NOMO-1 (cell line): ENCODE measurements around the gene TMEM248.
A peak's percentile ranks its signal among the peaks of the same experiment; 100 is the strongest.
"Not testable (repeated sequence)": the region's sequence is repeated elsewhere in the genome, so short reads cannot be mapped to it uniquely, and the experiment has no call there.

Source experiments
- DNase-seq, 2 experiments: peaks; one replicate each; lab custom pipeline; 2025; ENCODE audit not compliant: unreplicated experiment in 2 of 2; lab: John Stamatoyannopoulos, UW

The TMEM248 gene

GRCh38 chr7:66907731-66908130 is 13.3 kb upstream of the TMEM248 start:
- no peak for DNase-seq

- not testable (repeated sequence) for DNase-seq
These were observed 12.4 kb upstream of the TMEM248 start for GRCh38 chr7:66908598-66908997.

GRCh38 chr7:66910789-66911188 is 10.2 kb upstream of the TMEM248 start:
- DNase-seq = no peak

GRCh38 chr7:66911191-66911590 is 9.8 kb upstream of the TMEM248 start:
- DNase-seq = not testable (repeated sequence)

- no peak for DNase-seq
These were observed 8.8 kb upstream of the TMEM248 start for GRCh38 chr7:66912195-66912594.

GRCh38 chr7:66913118-66914037 is 7.6 kb upstream of the TMEM248 start:
- no peak for DNase-seq

- DNase-seq = not testable (repeated sequence)
These were observed 3.1 kb upstream of the TMEM248 start for GRCh38 chr7:66917904-66918303.

- no peak for DNase-seq
These were observed 1.7 kb upstream of the TMEM248 start for GRCh38 chr7:66919304-66919703.

GRCh38 chr7:66919704-66920103 is 1.3 kb upstream of the TMEM248 start:
- DNase-seq = no peak

- peak in 1 of 2 experiments; percentile 2 for DNase-seq
These were observed 769 bp upstream of the TMEM248 start for GRCh38 chr7:66920256-66920655.

GRCh38 chr7:66921396-66921917 is 432 bp downstream of the TMEM248 start:
- peak in 1 of 2 experiments; percentile 67 for DNase-seq

GRCh38 chr7:66921918-66922486 is 977 bp downstream of the TMEM248 start:
- DNase-seq = peak in 1 of 2 experiments; percentile 67

- DNase-seq = no peak
These were observed 4.2 kb downstream of the TMEM248 start for GRCh38 chr7:66925255-66925654.

- no peak for DNase-seq
These were observed 6.4 kb downstream of the TMEM248 start for GRCh38 chr7:66927348-66927948.

- no peak for DNase-seq
These were observed 7.4 kb downstream of the TMEM248 start for GRCh38 chr7:66928388-66928787.

GRCh38 chr7:66929165-66929564 is 8.1 kb downstream of the TMEM248 start:
- no peak for DNase-seq

GRCh38 chr7:66929935-66930334 is 8.9 kb downstream of the TMEM248 start:
- DNase-seq = no peak

- no peak for DNase-seq
These were observed 9.3 kb downstream of the TMEM248 start for GRCh38 chr7:66930341-66930740.

- no peak for DNase-seq
These were observed 12.4 kb downstream of the TMEM248 start for GRCh38 chr7:66933469-66933868.

- no peak for DNase-seq
These were observed 16.9 kb downstream of the TMEM248 start for GRCh38 chr7:66937940-66938339.

- DNase-seq = no peak
These were observed 18.3 kb downstream of the TMEM248 start for GRCh38 chr7:66939325-66939724.
